K562 (cell line): ENCODE results near the gene C1orf21.

Source experiments
- CHCHD3 ChIP-seq: fragments of 250-450 bp; sonication (Bioruptor Pico); IDR thresholded peaks from 2 replicates; pipeline ENCODE4 v2.1.2; 2022; ENCODE audit warnings: mild to moderate bottlenecking
- ELF4 ChIP-seq: fragments of 450-650 bp; formaldehyde crosslinking; IDR thresholded peaks from 2 replicates; pipeline ENCODE4 v1.4.0; 2022; ENCODE audit warnings: missing genetic modification characterization
- ERF ChIP-seq: fragments of 450-650 bp; formaldehyde crosslinking; IDR thresholded peaks from 2 replicates; pipeline ENCODE4 v1.4.0; 2020; ENCODE audit warnings: mild to moderate bottlenecking, mixed read lengths
- GATA2 ChIP-seq: sonication (generic); formaldehyde crosslinking; IDR thresholded peaks from 2 replicates; pipeline ENCODE4 v1.4.0; 2020; ENCODE audit warnings: mild to moderate bottlenecking, missing genetic modification reagents
- HCFC1 ChIP-seq: IDR thresholded peaks from 2 replicates; pipeline ENCODE4 v1.6.1; 2012; ENCODE audit warnings: low read depth, low read length, improper control_type of control experiment
- MAFF ChIP-seq: IDR thresholded peaks from 2 replicates; pipeline ENCODE4 v1.6.1; 2012; ENCODE audit warnings: low read length, improper control_type of control experiment
- TF ChIP-seq, protein P1 (sequence below): fragments of 250-450 bp; sonication (Bioruptor Pico); IDR thresholded peaks from 2 replicates; pipeline ENCODE4 v1.8.0; 2021; ENCODE audit warnings: mild to moderate bottlenecking, moderate library complexity

GRCh38 chr1:184568148-184568547 is 181.3 kb downstream of the C1orf21 start:
- no peak for TF ChIP-seq HCFC1
- no peak for TF ChIP-seq ELF4 (CRISPR knock-in tag)
- no peak for TF ChIP-seq MAFF
- no peak for TF ChIP-seq ERF
- TF ChIP-seq, protein P1, sequence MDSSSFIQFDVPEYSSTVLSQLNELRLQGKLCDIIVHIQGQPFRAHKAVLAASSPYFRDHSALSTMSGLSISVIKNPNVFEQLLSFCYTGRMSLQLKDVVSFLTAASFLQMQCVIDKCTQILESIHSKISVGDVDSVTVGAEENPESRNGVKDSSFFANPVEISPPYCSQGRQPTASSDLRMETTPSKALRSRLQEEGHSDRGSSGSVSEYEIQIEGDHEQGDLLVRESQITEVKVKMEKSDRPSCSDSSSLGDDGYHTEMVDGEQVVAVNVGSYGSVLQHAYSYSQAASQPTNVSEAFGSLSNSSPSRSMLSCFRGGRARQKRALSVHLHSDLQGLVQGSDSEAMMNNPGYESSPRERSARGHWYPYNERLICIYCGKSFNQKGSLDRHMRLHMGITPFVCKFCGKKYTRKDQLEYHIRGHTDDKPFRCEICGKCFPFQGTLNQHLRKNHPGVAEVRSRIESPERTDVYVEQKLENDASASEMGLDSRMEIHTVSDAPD (CRISPR knock-in tag) = no peak
- no peak for TF ChIP-seq CHCHD3 (CRISPR knock-in tag)
- TF ChIP-seq GATA2 (CRISPR knock-in tag) = no peak
